HepG2 (cell line): Measurements from ENCODE around the gene CHRNA3. TPM values are rescaled to one million over a fixed set of nuclear protein-coding genes. Genes with fewer than 3 reads are reported as not detected.

ENCODE experiments used
- ATAC-seq: fragments of 200-7000 bp; cut with Tn5 transposase; 3 replicates; pipeline ENCODE4 v1.9.1; 2020; ENCODE audit warnings: mild to moderate bottlenecking, moderate library complexity
- BruUV-seq: library from RNA; stranded (reverse); fragments of 400-500 nt; replicated peaks from 2 replicates; lab custom pipeline; 2021; lab: Mats Ljungman, UMichigan
- CTCF ChIA-PET: fragments of 300-600 bp; formaldehyde crosslinking; extraction: SDS; loops from one replicate; lab custom pipeline; 2021; ENCODE audit warnings: low total read pairs, inconsistent platforms, low intra/inter-chr PET ratio; lab: Yijun Ruan, JAX
- POLR2A ChIA-PET: fragments of 350-600 bp; sonication (Branson Sonifier 250); formaldehyde crosslinking; loops from one replicate; lab custom pipeline; 2020; ENCODE audit warnings: antibody characterized with exemption, inconsistent platforms; lab: Yijun Ruan, JAX
- DNase-seq: peaks from one replicate; pipeline ENCODE4 v3.0.0-alpha.2; 2015; ENCODE audit warnings: low spot score
- FAIRE-seq: peaks from 3 replicates; lab custom pipeline; 2011; peaks lifted over from hg19 to GRCh38; lab: Jason Lieb, UNC
- H2AFZ ChIP-seq: one replicate; pipeline ENCODE4 v1.6.1; 2011; ENCODE audit warnings: low read length, inconsistent platforms
- H3K27ac ChIP-seq: fragments of 300-600 bp; 3 replicates; pipeline ENCODE4 v1.8.0; 2011; ENCODE audit warnings: mixed run types, mild to moderate bottlenecking, mixed read lengths, low read length, inconsistent platforms; ENCODE audit not compliant: insufficient read depth; ENCODE audit errors: extremely low read length
- H3K27me3 ChIP-seq, 2 experiments: fragments of 200-600 bp in 1 of 2; 2 replicates in 1 of 2; 3 replicates in 1 of 2; pipeline versions ENCODE4 v1.6.0 to v1.8.0; 2011; ENCODE audit warnings: low read length in 2 of 2, mild to moderate bottlenecking in 2 of 2, moderate library complexity in 2 of 2, inconsistent platforms in 1 of 2; ENCODE audit not compliant: insufficient read depth in 2 of 2, control insufficient read depth in 1 of 2
- H3K36me3 ChIP-seq, 2 experiments: fragments of 200-600 bp in 1 of 2; replicated peaks in 1 of 2; 2 replicates in 1 of 2; 3 replicates in 1 of 2; pipeline versions ENCODE4 v1.5.1 to v1.8.0; 2011; ENCODE audit warnings: low read length in 2 of 2, inconsistent platforms in 1 of 2; ENCODE audit not compliant: insufficient read depth in 2 of 2, control insufficient read depth in 1 of 2
- H3K4me1 ChIP-seq: 2 replicates; pipeline ENCODE4 v1.5.1; 2012; ENCODE audit warnings: low read length, inconsistent platforms; ENCODE audit not compliant: insufficient read depth
- H3K4me2 ChIP-seq: 2 replicates; pipeline ENCODE4 v1.6.0; 2011; ENCODE audit warnings: low read depth, low read length, inconsistent platforms
- H3K4me3 ChIP-seq, 3 experiments: fragments of 200-600 bp in 1 of 3; sonication (generic), shearing (Covaris generic) in 1 of 3; replicated peaks in 1 of 3; 2 replicates each; pipeline ENCODE4 v1.5.1; 2011 to 2016; ENCODE audit warnings: low read length in 3 of 3, inconsistent platforms in 2 of 3, low read depth in 2 of 3, mild to moderate bottlenecking in 2 of 3, control low read depth in 1 of 3, mixed read lengths in 1 of 3; ENCODE audit not compliant: insufficient read depth in 1 of 3
- H3K79me2 ChIP-seq: one replicate; pipeline ENCODE4 v1.6.1; 2011; ENCODE audit warnings: low read length, inconsistent platforms; ENCODE audit not compliant: insufficient read depth
- H3K9ac ChIP-seq: 2 replicates; pipeline ENCODE4 v1.6.0; 2011; ENCODE audit warnings: mild to moderate bottlenecking, low read depth, low read length, inconsistent platforms; ENCODE audit not compliant: insufficient read depth
- H3K9me3 ChIP-seq: 2 replicates; pipeline ENCODE4 v1.5.1; 2012; ENCODE audit warnings: mild to moderate bottlenecking, low read length
- H4K20me1 ChIP-seq: 2 replicates; pipeline ENCODE4 v1.6.0; 2011; ENCODE audit warnings: inconsistent platforms, mild to moderate bottlenecking, low read length, moderate library complexity; ENCODE audit not compliant: insufficient read depth
- FOXC1 ChIP-seq: sonication (generic); formaldehyde crosslinking; IDR thresholded peaks from 2 replicates; pipeline ENCODE4 v1.8.0; 2022; ENCODE audit warnings: mild to moderate bottlenecking, missing genetic modification reagents, borderline replicate concordance
- HNRNPUL1 ChIP-seq: fragments of 200-400 bp; formaldehyde crosslinking; IDR thresholded peaks from 2 replicates; pipeline ENCODE4 v1.6.1; 2017; ENCODE audit warnings: low read depth, mild to moderate bottlenecking, low read length, moderate library complexity
- POGZ ChIP-seq: sonication (generic); formaldehyde crosslinking; IDR thresholded peaks from 2 replicates; pipeline ENCODE4 v1.4.0; 2020; ENCODE audit warnings: mild to moderate bottlenecking, missing genetic modification reagents
- POLR2AphosphoS5 ChIP-seq: IDR thresholded peaks from 2 replicates; pipeline ENCODE4 v1.6.1; 2012; ENCODE audit warnings: low read depth, low read length
- SKI ChIP-seq: fragments of 450-650 bp; IDR thresholded peaks from one replicate; pipeline ENCODE4 v1.6.1; 2018; ENCODE audit warnings: mild to moderate bottlenecking; ENCODE audit not compliant: partially characterized antibody
- TBX3 ChIP-seq: fragments of 450-650 bp; IDR thresholded peaks from 2 replicates; pipeline ENCODE4 v1.6.1; 2017; ENCODE audit warnings: antibody characterized with exemption, mild to moderate bottlenecking, inconsistent platforms, borderline replicate concordance
- ZKSCAN1 ChIP-seq: fragments of 150-350 bp; IDR thresholded peaks from 2 replicates; pipeline ENCODE4 v1.6.1; 2014; ENCODE audit warnings: low read length
- ZNF256 ChIP-seq: sonication (generic); formaldehyde crosslinking; conservative IDR thresholded peaks from 2 replicates; pipeline ENCODE4 v1.4.0; 2020; ENCODE audit warnings: missing genetic modification reagents
- ZNF713 ChIP-seq: sonication (generic); formaldehyde crosslinking; IDR thresholded peaks from 2 replicates; pipeline ENCODE4 v1.4.0; 2020; ENCODE audit warnings: mild to moderate bottlenecking, missing genetic modification reagents
- WGBS: methylation state at CpG from one replicate; pipeline ENCODE4 v1.1.6; 2017; ENCODE audit warnings: low lambda C conversion rate; 5-methylcytosine and 5-hydroxymethylcytosine counted together
- in situ Hi-C: cut with HindIII; loops from 2 replicates; pipeline ENCODE4 v1.10.0; 2017; ENCODE audit warnings: low pct_unique_long_range_greater_than_20kb; ENCODE audit not compliant: extremely low pct_ligation_motif_present
- intact Hi-C: fragments of 100-400 bp; cut with micrococcal nuclease; formaldehyde crosslinking; loops from one replicate; pipeline ENCODE4 v1.10.0; 2022; ENCODE audit not compliant: unreplicated experiment
- polyA plus RNA-seq, 8 experiments: library from polyadenylated mRNA; depleted of rRNA in 3 of 8; stranded (reverse) in 7 of 8; unstranded in 1 of 8; fragments of >200 nt; fragmentation: Illumina TruSeq in 4 of 8; extraction: Trizol in 4 of 8; gene quantifications; 2 replicates each; pipeline versions ENCODE4 v1.2.1 to v1.2.3, GENCODE V29; 2011 to 2016; ENCODE audit warnings: low read depth in 4 of 8, missing spikeins in 1 of 8, mixed read lengths in 1 of 8; ENCODE audit not compliant: insufficient read depth in 1 of 8
- total RNA-seq, 5 experiments: library from RNA; depleted of rRNA; stranded (reverse); fragments of >200 nt; fragmentation: Illumina TruSeq; extraction: Trizol; gene quantifications; 2 replicates each; pipeline ENCODE4 v1.2.3, GENCODE V29; 2016; ENCODE audit warnings: low read depth in 1 of 5
- TF ChIP-seq, protein P1 (sequence below): sonication (generic); formaldehyde crosslinking; IDR thresholded peaks from 2 replicates; pipeline ENCODE4 v1.9.0; 2022; ENCODE audit warnings: low read depth, missing genetic modification reagents

The CHRNA3 gene
- total and polyA plus RNA-seq, 2 of the 13 experiments (the other 11 are each of a cell fraction or from before 2014, with no cell fraction given) = not detected

DNA sequence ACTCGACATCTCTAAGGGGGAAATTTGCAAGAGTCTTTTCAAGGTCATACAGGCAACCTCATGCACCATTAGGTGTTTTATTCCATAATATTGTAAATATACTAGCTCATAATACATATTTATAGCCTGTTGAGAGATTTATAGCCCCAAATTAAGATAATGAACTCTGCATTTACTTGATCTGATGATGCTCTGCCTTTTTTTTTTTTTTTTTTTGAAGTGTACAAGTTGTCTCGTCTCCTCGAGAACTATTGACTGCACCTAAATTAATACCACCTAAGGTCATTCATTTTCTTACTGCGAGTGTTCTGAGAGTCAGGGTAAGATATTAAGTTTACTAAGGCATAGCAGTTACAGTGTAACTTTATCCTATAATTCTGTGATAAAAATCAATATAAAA is 49.4 kb downstream of the CHRNA3 start:
- ATAC-seq (no peak), FAIRE-seq (no peak), DNase-seq (no peak)
- no peak overlapping the region for H2AFZ ChIP-seq
- no peak overlapping the region for H3K27ac ChIP-seq
- H3K9ac ChIP-seq = no peak overlapping the region
- TF ChIP-seq FOXC1 = no peak
- no peak for TF ChIP-seq TBX3
- no peak for TF ChIP-seq ZNF256 (CRISPR knock-in tag)
- TF ChIP-seq SKI = no peak
- TF ChIP-seq, protein P1, sequence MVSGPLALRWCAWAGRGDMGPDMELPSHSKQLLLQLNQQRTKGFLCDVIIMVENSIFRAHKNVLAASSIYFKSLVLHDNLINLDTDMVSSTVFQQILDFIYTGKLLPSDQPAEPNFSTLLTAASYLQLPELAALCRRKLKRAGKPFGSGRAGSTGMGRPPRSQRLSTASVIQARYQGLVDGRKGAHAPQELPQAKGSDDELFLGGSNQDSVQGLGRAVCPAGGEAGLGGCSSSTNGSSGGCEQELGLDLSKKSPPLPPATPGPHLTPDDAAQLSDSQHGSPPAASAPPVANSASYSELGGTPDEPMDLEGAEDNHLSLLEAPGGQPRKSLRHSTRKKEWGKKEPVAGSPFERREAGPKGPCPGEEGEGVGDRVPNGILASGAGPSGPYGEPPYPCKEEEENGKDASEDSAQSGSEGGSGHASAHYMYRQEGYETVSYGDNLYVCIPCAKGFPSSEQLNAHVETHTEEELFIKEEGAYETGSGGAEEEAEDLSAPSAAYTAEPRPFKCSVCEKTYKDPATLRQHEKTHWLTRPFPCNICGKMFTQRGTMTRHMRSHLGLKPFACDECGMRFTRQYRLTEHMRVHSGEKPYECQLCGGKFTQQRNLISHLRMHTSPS (CRISPR knock-in tag) = no peak
- no peak for TF ChIP-seq ZNF713 (CRISPR knock-in tag)
- TF ChIP-seq ZKSCAN1 = no peak
- TF ChIP-seq HNRNPUL1 = no peak
- TF ChIP-seq POLR2AphosphoS5 = no peak
- TF ChIP-seq POGZ = no peak
- H3K4me3 ChIP-seq = no peak overlapping the region
- no peaks in the 10 kb centered on the region for H4K20me1 ChIP-seq
- WGBS = 95% methylated on average over 4 of the region's 4 CpGs
- intact Hi-C loops = no loop called here
- no TSS peak for BruUV-seq
- H3K36me3 ChIP-seq = no peaks in the 10 kb centered on the region
- H3K27me3 ChIP-seq = no peaks in the 10 kb centered on the region
- H3K79me2 ChIP-seq = peaks cover 1% of the 10 kb centered on the region
- no peak overlapping the region for H3K4me2 ChIP-seq
- H3K4me1 ChIP-seq = peaks cover 9% of the 10 kb centered on the region; the same call in 1 of the 2 replicates
- ChIA-PET POLR2A (interaction anchor here (0.8 kb wide), 1 partner anchor 588 kb away, joined by 3 read pairs; no protein-coding TSS in a partner anchor), CTCF (no interaction called here)
- in situ Hi-C loops = no loop called here
- no peaks in the 10 kb centered on the region for H3K9me3 ChIP-seq
